Fibroblast of skin of left biceps (primary cell): ENCODE results near the gene CYB5RL.

Experiments used
- DNase-seq, 2 experiments: peaks; one replicate each; pipeline ENCODE4 v3.0.0-alpha.2; 2013; ENCODE audit warnings: low read depth in 2 of 2

Gene CYB5RL

GRCh38 chr1:54159733-54160316 lies 40.0 kb downstream of the CYB5RL start:
- DNase-seq = no peak

- no peak for DNase-seq
These were observed 41.8 kb downstream of the CYB5RL start for GRCh38 chr1:54158071-54158470.

DNA sequence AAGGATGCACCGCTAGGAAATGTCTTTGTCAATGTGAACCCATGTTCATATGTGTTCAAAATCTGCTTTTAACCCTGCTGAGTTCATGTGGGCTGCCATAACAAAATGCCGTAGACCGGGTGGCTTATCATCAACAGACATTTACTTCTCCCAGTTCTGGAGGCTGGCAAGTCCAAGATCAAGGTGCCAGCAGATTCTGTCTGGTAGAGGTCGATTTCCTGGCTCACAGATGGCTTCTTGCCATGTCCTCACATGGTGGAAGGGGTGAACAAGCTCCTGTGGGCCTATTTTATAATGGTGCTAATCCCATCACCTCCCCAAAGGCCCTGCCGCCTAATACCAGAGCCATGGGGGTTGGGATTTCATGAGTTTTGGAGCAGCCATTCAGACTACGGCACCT lies 42.4 kb downstream of the CYB5RL start:
- DNase-seq = no peak

GRCh38 chr1:54156986-54157385 lies 42.8 kb downstream of the CYB5RL start:
- no peak for DNase-seq

DNA sequence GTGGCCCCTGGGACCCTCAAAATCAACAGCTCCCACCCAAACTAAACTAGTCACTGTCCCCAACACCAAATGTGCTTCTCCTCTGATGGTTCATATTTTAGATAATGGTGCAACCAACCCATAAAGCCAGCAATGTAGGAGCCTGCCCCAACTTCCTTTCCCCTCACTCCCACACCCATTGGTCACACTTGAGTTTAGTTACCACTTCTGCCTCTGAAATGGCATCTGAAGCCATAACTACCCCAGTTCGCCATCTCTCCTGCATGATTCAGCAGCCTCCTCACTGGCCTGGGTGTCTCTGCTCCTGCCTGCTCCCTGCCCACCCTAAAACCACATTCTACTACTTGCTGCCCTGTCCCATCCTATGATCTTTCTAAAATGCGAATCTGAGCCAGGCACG lies 43.6 kb downstream of the CYB5RL start:
- no peak for DNase-seq

DNA sequence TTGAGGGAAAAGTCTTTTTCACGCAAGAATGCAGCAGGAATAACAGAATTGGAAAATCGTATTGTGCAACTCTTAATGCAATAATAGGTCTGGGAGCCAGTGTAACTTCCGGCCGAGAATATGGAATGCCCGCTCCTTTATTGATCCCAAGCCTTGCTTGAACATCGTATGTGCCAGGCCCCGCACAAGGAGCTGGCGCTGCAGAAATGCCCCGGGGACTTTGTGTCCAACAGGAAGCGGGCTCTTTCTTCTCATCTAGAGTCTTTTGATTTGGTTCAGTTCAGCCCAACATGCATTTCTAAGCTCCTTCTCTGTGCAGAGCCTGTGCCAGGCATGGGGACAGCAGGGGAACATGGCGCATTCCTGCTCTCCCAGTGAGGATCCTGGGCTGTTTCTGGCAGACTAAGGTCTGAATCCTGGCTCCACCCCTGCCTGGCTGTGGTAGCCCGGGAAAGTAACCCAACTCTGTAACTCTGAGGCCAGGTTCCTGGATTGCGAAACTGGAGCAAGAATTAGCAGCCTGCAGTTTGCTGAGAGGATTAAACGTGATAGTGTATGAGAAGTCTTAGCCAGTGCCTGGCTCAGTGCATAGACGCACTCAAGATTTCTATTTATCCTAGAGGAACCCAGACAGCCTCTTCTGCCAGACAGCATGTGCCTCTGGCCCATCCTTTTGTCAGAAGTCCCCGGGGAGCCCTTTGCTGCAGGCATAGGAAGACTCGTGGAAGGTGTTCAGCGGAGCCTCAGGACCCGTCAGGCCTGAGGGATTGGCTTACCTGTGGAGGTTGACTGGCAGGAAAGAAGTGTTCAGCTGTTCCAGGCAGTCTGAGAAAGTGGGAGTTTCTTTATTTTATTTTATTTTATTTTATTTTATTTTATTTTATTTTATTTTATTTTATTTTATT lies 46.0 kb downstream of the CYB5RL start:
- peak; percentile 42 to 49 for DNase-seq

GRCh38 chr1:54152696-54153095 lies 47.1 kb downstream of the CYB5RL start, which contains the start of gene CDCP2:
CDCP2 (minus strand) TSS chr1:54153000; CDS start chr1:54152922, 78 bp downstream.
- DNase-seq = no peak

DNA sequence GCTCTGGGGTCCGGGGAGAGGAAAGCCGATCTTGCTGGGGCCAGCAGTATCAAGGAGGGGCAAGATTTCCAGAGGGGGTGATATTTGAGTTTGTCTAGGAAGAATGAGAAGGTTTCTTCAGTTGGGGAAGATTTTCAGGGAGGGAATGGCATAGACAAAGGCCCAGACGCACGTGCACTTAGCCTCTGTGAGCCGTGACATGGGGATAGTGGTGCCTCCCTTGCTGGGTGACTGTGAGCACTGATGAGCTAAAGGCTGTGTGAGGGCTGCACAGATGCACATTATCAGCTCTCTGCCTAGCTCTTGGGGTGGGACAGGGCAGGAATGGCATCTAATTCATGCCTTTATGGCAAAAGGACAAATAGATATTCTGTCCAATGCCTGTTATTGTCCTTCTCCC lies 48.8 kb downstream of the CYB5RL start:
- no peak for DNase-seq
